Measurements from ENCODE around the gene ALKAL2.

The ALKAL2 gene

GRCh38 chr2:314561-315336, 26.9 kb upstream of the ALKAL2 start:
- Histone ChIP-seq H3K27me3 (ENCODE audit: low read length) (no peaks in the 10 kb centered on the region), H3K36me3 (ENCODE audit: low read length) (no peaks in the 10 kb centered on the region), H4K20me1 (ENCODE audit: low read depth, low read length) (no peaks in the 10 kb centered on the region), H3K9ac (ENCODE audit: low read length) (no peak overlapping the region), H3K4me3 (ENCODE audit: insufficient read depth, low read length, poor library complexity, severe bottlenecking) (no peak overlapping the region), H3K27ac (ENCODE audit: low read depth, low read length) (no peak overlapping the region), H3K9me2 (replicated peaks; ENCODE audit: insufficient read depth, low read length) (no peaks in the 10 kb centered on the region), H3F3A (ENCODE audit: insufficient read depth) (no peaks in the 10 kb centered on the region), H3K79me2 (ENCODE audit: insufficient read depth, low read length) (no peaks in the 10 kb centered on the region), H2AFZ (ENCODE audit: low read depth, low read length, severe bottlenecking) (no peak overlapping the region), H3K4me2 (ENCODE audit: low read depth, low read length, poor library complexity, severe bottlenecking) (no peak overlapping the region), H3K9me3 (ENCODE audit: insufficient read depth, low read length) (no peaks in the 10 kb centered on the region)
- no peak for TF ChIP-seq CTCF (IDR thresholded peaks at IDR 0.05; ENCODE audit: insufficient read depth, low read length, poor library complexity, severe bottlenecking)
- no peak for TF ChIP-seq EZH2phosphoT487 (conservative IDR thresholded peaks at IDR 0.05; ENCODE audit: low read length)

- H3F3A ChIP-seq (ENCODE audit: insufficient read depth) = no peaks in the 10 kb centered on the region
These were observed 26.1 kb upstream of the ALKAL2 start for GRCh38 chr2:313991-314390.

GRCh38 chr2:310994-311393, 23.1 kb upstream of the ALKAL2 start:
- H3K9me3 ChIP-seq (ENCODE audit: insufficient read depth, low read length) = no peaks in the 10 kb centered on the region
- H3K27me3 ChIP-seq (ENCODE audit: low read length) = no peaks in the 10 kb centered on the region
- H3K27ac ChIP-seq (ENCODE audit: low read depth, low read length) = no peak overlapping the region
- no peaks in the 10 kb centered on the region for H3F3A ChIP-seq (ENCODE audit: insufficient read depth)
- no peak overlapping the region for H3K4me2 ChIP-seq (ENCODE audit: low read depth, low read length, poor library complexity, severe bottlenecking)
- no peak overlapping the region for H2AFZ ChIP-seq (ENCODE audit: low read depth, low read length, severe bottlenecking)
- H3K4me3 ChIP-seq (ENCODE audit: insufficient read depth, low read length, poor library complexity, severe bottlenecking) = no peak overlapping the region
- no peak overlapping the region for H3K9ac ChIP-seq (ENCODE audit: low read length)
- H3K9me2 ChIP-seq (replicated peaks; ENCODE audit: insufficient read depth, low read length) = no peaks in the 10 kb centered on the region
- no peaks in the 10 kb centered on the region for H3K36me3 ChIP-seq (ENCODE audit: low read length)
- H3K79me2 ChIP-seq (ENCODE audit: insufficient read depth, low read length) = no peaks in the 10 kb centered on the region
- TF ChIP-seq CTCF (IDR thresholded peaks at IDR 0.05; ENCODE audit: insufficient read depth, low read length, poor library complexity, severe bottlenecking) (no peak), EZH2phosphoT487 (conservative IDR thresholded peaks at IDR 0.05; ENCODE audit: low read length) (no peak)
- H4K20me1 ChIP-seq (ENCODE audit: low read depth, low read length) = no peaks in the 10 kb centered on the region

More at GRCh38 chr2:313991-314390, 26.1 kb upstream of the ALKAL2 start:
- Histone ChIP-seq H3K9me2 (replicated peaks; ENCODE audit: insufficient read depth, low read length) (no peaks in the 10 kb centered on the region), H2AFZ (ENCODE audit: low read depth, low read length, severe bottlenecking) (no peak overlapping the region), H3K36me3 (ENCODE audit: low read length) (no peaks in the 10 kb centered on the region), H3K4me2 (ENCODE audit: low read depth, low read length, poor library complexity, severe bottlenecking) (no peak overlapping the region), H3K79me2 (ENCODE audit: insufficient read depth, low read length) (no peaks in the 10 kb centered on the region), H3K9me3 (ENCODE audit: insufficient read depth, low read length) (no peaks in the 10 kb centered on the region), H4K20me1 (ENCODE audit: low read depth, low read length) (no peaks in the 10 kb centered on the region), H3K27ac (ENCODE audit: low read depth, low read length) (no peak overlapping the region), H3K27me3 (ENCODE audit: low read length) (no peaks in the 10 kb centered on the region), H3K4me3 (ENCODE audit: insufficient read depth, low read length, poor library complexity, severe bottlenecking) (no peak overlapping the region), H3K9ac (ENCODE audit: low read length) (no peak overlapping the region)
- no peak for TF ChIP-seq CTCF (IDR thresholded peaks at IDR 0.05; ENCODE audit: insufficient read depth, low read length, poor library complexity, severe bottlenecking)
- TF ChIP-seq EZH2phosphoT487 (conservative IDR thresholded peaks at IDR 0.05; ENCODE audit: low read length) = no peak

Measured in SU-DHL-6 (cell line).